LNCAP (cell line): ENCODE results near the gene NAXE.

Source experiments
- TF ChIP-seq, protein P1 (sequence below): fragments of 450-650 bp; IDR thresholded peaks from 2 replicates; pipeline ENCODE4 v1.5.1; 2017; ENCODE audit warnings: mild to moderate bottlenecking

Gene NAXE

DNA sequence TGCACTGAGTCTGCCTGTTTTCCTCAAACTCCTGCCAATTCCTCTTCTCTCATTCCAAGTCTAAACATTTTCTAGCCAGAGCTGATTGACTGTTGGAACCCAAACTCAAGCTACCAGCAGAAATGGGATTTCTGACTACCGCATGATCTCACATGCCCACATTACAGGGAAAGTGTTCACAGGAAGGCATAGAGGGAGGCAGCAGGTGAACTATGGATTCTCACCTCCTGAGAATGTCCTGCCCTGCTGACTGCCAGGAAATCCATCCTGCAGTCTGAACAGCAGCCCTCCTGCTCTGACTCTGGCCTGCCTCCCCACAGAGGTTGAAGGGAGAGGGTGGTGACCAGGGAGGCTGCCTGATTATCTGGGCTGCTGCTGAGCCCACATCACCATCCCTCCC lies 41.7 kb upstream of the NAXE start:
- TF ChIP-seq, protein P1, sequence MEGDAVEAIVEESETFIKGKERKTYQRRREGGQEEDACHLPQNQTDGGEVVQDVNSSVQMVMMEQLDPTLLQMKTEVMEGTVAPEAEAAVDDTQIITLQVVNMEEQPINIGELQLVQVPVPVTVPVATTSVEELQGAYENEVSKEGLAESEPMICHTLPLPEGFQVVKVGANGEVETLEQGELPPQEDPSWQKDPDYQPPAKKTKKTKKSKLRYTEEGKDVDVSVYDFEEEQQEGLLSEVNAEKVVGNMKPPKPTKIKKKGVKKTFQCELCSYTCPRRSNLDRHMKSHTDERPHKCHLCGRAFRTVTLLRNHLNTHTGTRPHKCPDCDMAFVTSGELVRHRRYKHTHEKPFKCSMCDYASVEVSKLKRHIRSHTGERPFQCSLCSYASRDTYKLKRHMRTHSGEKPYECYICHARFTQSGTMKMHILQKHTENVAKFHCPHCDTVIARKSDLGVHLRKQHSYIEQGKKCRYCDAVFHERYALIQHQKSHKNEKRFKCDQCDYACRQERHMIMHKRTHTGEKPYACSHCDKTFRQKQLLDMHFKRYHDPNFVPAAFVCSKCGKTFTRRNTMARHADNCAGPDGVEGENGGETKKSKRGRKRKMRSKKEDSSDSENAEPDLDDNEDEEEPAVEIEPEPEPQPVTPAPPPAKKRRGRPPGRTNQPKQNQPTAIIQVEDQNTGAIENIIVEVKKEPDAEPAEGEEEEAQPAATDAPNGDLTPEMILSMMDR = no peak

DNA sequence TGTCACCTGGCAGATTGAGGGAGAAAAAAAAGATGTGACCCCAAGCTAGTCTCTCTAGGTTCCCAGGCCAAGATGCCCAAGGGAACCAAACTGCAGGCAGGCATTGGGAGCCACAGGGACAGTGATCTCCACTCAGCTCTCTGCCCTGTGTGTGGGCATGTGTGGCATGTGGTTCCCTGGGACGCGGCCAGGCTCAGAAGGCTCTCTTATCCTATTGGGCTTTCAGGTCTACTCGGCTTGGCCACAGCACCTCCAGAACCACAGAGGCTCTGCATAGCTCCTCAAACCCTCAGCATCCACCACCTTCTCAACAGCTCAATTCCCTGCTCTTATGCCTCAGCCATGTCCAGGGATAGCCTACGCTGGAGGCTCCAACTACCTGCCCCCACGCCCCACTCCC lies 41.2 kb upstream of the NAXE start:
- TF ChIP-seq, protein P1 = no peak

DNA sequence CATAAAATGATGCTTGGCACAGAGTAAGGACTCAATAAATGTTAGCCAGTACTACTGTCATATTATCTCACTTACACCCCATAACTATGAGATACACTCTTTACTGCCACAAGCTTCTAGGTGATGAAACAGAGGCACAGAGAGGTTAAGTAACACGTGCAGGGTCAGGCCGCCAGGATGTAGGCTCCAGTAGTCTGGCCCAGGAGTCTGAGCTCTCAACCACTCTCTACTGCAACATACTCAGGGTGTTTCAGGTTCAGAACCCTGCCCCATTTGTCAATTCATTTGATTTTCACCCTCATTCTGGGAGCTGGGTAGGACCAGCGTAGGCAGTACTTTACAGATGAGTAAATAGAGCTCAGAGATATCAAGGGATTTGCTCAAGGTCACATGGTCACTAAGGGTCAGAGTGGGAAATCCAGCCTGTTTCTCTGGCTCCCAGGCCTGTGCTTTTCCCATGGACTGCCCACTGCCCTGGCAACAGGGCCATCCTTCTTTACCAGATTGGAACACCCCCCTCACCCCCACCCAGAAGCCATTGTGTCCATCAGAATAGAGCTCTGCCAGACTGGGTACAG lies 40.4 kb upstream of the NAXE start:
- TF ChIP-seq, protein P1 = no peak

DNA sequence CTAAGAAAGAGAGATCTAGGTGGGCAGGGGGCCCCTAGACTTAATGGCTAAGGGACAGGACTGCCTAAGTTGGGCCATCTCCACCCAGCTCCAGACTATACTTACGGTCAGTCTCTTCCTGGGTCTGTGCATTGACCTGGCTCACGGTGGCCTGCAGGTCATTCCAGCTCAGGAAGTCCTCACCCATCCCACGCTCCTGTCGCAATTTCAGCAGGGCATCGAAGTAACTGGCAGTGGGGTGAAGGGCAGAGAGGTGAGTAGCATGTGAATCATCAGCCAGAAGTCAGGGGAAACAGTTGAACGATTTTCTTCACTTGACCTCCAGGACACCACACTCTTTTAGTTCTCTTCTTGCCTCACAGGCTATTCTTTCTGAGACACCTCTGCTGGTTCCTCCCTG lies 39.7 kb upstream of the NAXE start:
- TF ChIP-seq, protein P1 = no peak

DNA sequence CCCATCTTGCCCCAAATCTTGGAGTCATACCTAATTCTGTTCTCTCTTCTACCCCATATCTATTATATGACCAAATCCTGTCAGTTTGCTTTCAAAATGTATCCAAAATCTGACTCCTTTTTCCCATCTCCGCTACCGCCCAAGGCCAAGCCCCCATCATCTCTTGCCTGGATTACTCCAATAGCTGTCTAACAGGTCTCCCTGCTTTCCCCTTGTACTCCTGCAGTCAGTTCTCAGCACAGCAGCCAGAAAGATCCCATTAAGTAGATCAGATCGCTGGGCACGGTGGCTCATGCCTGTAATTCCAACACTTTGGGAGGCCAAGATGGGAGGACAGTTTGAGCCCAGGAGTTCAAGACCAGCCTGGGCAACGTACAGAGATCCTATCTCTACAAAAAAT lies 39.1 kb upstream of the NAXE start:
- TF ChIP-seq, protein P1 = no peak

DNA sequence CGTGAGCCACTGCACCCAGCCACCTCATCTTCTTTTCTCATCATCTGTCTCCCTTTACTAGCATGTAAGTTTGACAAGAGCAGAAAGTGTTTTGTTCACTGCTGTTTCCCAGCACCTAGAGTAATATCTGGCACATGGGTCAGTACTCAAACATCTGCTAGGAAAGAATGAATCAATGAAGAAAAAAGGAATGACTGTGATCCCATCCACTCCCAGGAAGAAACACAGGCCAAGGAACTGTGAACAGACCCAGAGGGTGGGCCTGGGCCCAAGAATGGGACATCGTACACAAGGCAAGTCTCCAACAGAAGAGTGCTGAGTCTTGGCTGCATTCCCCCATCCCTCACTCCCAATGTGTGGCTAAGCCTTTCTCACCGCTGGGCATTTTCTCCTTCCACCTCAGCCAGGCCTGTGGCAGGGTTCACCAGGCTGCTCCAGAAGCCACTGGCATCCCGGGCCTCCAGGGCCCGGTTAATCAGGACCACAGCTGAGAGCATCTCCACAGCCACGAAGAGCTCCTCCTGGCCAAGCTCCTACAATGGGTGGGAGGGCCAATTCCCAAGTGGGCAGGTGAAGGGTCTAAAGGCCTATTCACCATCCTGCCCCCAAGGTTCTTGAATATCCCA lies 37.6 kb upstream of the NAXE start:
- TF ChIP-seq, protein P1 = no peak

DNA sequence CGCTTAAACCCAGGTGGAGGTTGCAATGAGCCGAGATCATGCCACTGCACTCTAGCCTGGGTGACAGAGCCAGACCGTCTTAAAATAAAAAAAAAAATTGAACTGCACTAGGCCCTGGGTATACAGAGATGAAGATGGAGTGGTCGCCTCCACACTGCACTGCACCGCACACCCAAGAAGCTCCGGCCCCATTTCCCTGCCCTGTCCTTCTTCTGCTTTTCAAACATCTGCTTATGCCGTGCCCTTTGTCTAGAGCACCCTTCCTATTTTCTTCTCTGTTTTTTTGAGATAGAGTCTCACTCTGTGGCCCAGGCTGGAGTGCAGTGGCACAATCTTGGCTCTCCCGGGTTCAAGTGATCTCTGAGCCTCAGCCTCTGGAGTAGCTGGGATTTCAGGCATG lies 36.6 kb upstream of the NAXE start:
- TF ChIP-seq, protein P1 = no peak

DNA sequence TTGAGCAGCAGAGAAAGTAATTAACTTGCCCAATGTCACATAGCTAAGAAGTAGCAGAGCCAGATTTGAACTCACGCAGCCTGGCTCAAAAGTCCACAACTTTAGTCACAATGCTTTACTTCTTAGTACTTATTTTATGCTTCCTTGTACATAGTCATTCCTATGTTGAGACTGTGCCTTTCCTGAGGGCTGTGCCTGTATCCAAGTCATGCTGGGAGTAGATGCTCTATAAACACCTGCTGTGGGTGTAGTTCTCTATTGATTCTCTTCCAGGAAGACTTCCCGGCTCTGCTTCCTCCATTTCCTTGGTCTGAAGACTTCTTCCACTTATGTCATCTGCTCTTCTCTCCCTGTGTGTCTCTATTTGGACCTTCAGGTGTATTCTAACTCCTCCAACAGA lies 35.9 kb upstream of the NAXE start:
- TF ChIP-seq, protein P1 = no peak
